GM21381 (cell line): Measurements from ENCODE around the gene VPS13D.
"Not testable (repeated sequence)": the region's sequence is repeated elsewhere in the genome, so short reads cannot be mapped to it uniquely, and the experiment has no call there.

ENCODE experiments used
- ATAC-seq: cut with Tn5 transposase; IDR thresholded peaks from one replicate; pipeline ENCODE4 v1.9.1; 2021; ENCODE audit warnings: mild to moderate bottlenecking, moderate library complexity; ENCODE audit not compliant: unreplicated experiment

The VPS13D gene

GRCh38 chr1:12505639-12506280 is 275.9 kb downstream of the VPS13D start:
- no peak for ATAC-seq

- no peak for ATAC-seq
These were observed 276.8 kb downstream of the VPS13D start for GRCh38 chr1:12506281-12507280.

- ATAC-seq = no peak
These were observed 277.8 kb downstream of the VPS13D start for GRCh38 chr1:12507631-12508030.

GRCh38 chr1:12508849-12509248 is 279.0 kb downstream of the VPS13D start:
- ATAC-seq = no peak

- ATAC-seq = no peak
These were observed 281.3 kb downstream of the VPS13D start for GRCh38 chr1:12511128-12511484.

GRCh38 chr1:12511516-12512468 is 282.0 kb downstream of the VPS13D start:
- no peak for ATAC-seq

- ATAC-seq = no peak
These were observed 283.4 kb downstream of the VPS13D start for GRCh38 chr1:12513181-12513580.

- ATAC-seq = no peak
These were observed 284.8 kb downstream of the VPS13D start for GRCh38 chr1:12514590-12514989.

GRCh38 chr1:12515234-12515633 is 285.4 kb downstream of the VPS13D start:
- no peak for ATAC-seq

GRCh38 chr1:12516741-12517140 is 286.9 kb downstream of the VPS13D start:
- ATAC-seq = no peak

- no peak for ATAC-seq
These were observed 289.3 kb downstream of the VPS13D start for GRCh38 chr1:12518931-12519692.

GRCh38 chr1:12519693-12520364 is 290.0 kb downstream of the VPS13D start:
- ATAC-seq = no peak

GRCh38 chr1:12521096-12521495 is 291.3 kb downstream of the VPS13D start:
- ATAC-seq = no peak

GRCh38 chr1:12522780-12523179 is 292.9 kb downstream of the VPS13D start:
- not testable (repeated sequence) for ATAC-seq

- ATAC-seq = no peak
These were observed 294.4 kb downstream of the VPS13D start for GRCh38 chr1:12524266-12524665.

GRCh38 chr1:12525311-12526181 is 295.7 kb downstream of the VPS13D start:
- no peak for ATAC-seq

- no peak for ATAC-seq
These were observed 297.7 kb downstream of the VPS13D start for GRCh38 chr1:12527564-12527963.

- no peak for ATAC-seq
These were observed 298.4 kb downstream of the VPS13D start for GRCh38 chr1:12528021-12528852.
